Ishikawa (cell line): ENCODE results near the gene HDDC2.

Source experiments
- CREB1 ChIP-seq: IDR thresholded peaks from 2 replicates; pipeline ENCODE4 v1.6.1; 2012; ENCODE audit warnings: low read depth
- EGR1 ChIP-seq: IDR thresholded peaks from 2 replicates; pipeline ENCODE4 v1.6.1; 2012
- EP300 ChIP-seq: IDR thresholded peaks from 2 replicates; pipeline ENCODE4 v1.6.1; 2012; ENCODE audit warnings: borderline replicate concordance
- RAD21 ChIP-seq: IDR thresholded peaks from 2 replicates; pipeline ENCODE4 v1.6.1; 2012; ENCODE audit warnings: low read depth
- TAF1 ChIP-seq: IDR thresholded peaks from 2 replicates; pipeline ENCODE4 v1.6.1; 2012; ENCODE audit warnings: low read depth, mild to moderate bottlenecking
- TEAD4 ChIP-seq: IDR thresholded peaks from 2 replicates; pipeline ENCODE4 v1.6.1; 2012
- TF ChIP-seq, protein P1 (sequence below): IDR thresholded peaks from 2 replicates; pipeline ENCODE4 v1.6.1; 2012

GRCh38 chr6:125270380-125270779 is 31.4 kb downstream of the HDDC2 start:
- TF ChIP-seq CREB1: no peak
- no peak for TF ChIP-seq TAF1
- TF ChIP-seq EGR1: no peak
- TF ChIP-seq, protein P1, sequence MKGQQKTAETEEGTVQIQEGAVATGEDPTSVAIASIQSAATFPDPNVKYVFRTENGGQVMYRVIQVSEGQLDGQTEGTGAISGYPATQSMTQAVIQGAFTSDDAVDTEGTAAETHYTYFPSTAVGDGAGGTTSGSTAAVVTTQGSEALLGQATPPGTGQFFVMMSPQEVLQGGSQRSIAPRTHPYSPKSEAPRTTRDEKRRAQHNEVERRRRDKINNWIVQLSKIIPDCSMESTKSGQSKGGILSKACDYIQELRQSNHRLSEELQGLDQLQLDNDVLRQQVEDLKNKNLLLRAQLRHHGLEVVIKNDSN: no peak
- no peak for TF ChIP-seq RAD21
- no peak for TF ChIP-seq EP300
- no peak for TF ChIP-seq TEAD4
